ENCODE results near the gene ZNF81. TPM values are rescaled to one million over a fixed set of nuclear protein-coding genes. Genes with fewer than 3 reads are reported as not detected.

Gene ZNF81
- total and polyA plus RNA-seq, 11 donors = 2.5 to 8.9 (median 6.8) TPM

DNA sequence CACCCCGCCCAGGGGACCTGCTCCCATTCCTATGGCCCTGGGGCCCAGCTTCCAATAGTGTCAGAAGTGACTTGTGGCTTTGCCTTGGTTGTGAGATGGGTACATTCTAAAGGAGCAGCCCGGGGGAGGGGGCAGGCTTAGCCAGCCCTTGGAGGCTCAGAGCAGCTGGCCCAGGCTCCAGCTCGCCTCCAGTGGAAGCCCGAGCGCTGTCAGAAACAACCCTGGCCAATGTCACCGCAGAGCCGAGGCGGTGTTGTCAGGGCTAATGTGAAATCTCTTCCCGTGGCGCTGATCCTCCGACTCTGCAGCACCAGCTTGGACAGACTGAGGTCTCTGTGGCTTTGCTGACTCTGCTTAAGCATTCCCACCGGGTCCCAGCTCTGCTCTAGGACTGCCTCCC lies 29.2 kb upstream of the ZNF81 start:
- peak overlapping the region in 2 of 12 donors; percentile 38 to 39 for H3K27ac ChIP-seq
- H3K4me3 ChIP-seq = no peak overlapping the region
- peaks cover 0 to 10% (median 0%) of the 10 kb centered on the region in 9 donors for H3K27me3 ChIP-seq
- intact Hi-C loops (cut with DNase I) = no loop called here
- DNase-seq (peak in 1 of 5 donors; percentile 28), ATAC-seq (peak in 3 of 4 donors; percentile 47 to 70 (median 51))
- WGBS, 4 donors = 36 to 52% (median 45%) methylated on average over 10 to 12 of the region's 12 CpGs
- H3K36me3 ChIP-seq = no peaks in the 10 kb centered on the region
- TF ChIP-seq POLR2A (IDR thresholded peaks at IDR 0.05) = no peak
- TF ChIP-seq, protein P1, sequence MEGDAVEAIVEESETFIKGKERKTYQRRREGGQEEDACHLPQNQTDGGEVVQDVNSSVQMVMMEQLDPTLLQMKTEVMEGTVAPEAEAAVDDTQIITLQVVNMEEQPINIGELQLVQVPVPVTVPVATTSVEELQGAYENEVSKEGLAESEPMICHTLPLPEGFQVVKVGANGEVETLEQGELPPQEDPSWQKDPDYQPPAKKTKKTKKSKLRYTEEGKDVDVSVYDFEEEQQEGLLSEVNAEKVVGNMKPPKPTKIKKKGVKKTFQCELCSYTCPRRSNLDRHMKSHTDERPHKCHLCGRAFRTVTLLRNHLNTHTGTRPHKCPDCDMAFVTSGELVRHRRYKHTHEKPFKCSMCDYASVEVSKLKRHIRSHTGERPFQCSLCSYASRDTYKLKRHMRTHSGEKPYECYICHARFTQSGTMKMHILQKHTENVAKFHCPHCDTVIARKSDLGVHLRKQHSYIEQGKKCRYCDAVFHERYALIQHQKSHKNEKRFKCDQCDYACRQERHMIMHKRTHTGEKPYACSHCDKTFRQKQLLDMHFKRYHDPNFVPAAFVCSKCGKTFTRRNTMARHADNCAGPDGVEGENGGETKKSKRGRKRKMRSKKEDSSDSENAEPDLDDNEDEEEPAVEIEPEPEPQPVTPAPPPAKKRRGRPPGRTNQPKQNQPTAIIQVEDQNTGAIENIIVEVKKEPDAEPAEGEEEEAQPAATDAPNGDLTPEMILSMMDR (IDR thresholded peaks at IDR 0.05) = no peak
- H3K4me1 ChIP-seq = no peaks in the 10 kb centered on the region
- H3K9me3 ChIP-seq = no peaks in the 10 kb centered on the region

DNA sequence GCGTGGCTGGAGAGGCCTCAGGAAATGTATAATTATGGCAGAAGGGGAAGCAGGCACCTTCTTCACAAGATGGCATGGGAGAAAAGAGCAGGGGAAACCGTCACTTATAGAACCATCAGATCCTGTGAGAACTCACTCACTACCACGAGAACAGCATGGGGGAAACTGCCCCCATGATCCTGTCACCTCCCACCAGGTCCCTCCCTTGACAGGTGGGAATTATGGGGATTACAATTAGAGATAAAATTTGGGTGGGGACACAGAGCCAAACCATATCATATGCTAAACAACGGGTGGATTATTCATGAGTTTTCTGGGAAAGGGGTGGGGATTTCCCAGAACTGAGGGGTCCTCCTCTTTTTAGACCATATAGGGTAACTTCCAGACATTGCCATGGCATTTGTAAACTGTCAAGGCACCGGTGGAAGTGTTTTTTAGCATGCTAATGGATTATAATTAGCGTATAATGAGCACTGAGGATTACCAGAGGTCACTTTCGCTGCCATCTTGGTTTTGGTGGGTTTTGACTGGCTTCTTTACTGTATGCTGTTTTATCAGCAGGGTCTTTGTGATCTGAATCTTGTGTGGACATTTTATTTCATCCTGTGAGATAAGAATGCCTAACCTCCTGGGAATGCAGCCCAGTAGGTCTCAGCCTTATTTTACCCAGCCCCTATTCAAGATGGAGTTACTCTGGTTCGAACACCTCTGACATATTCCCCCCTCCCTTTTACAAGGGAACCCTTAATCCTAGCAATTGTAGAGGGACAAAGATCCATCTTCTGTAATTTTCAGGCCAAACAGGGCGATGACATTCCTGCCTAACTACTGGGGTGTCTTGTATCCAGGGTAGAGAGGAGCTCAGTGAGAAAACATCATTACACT lies 27.6 kb upstream of the ZNF81 start:
- intact Hi-C loops (cut with DNase I) = no loop called here
- Histone ChIP-seq H3K9me3 (no peaks in the 10 kb centered on the region), H3K27ac (no peak overlapping the region), H3K36me3 (no peaks in the 10 kb centered on the region), H3K27me3 (peaks cover 0 to 10% (median 0%) of the 10 kb centered on the region in 9 donors), H3K4me1 (no peaks in the 10 kb centered on the region), H3K4me3 (no peak overlapping the region)
- 57 to 80% (median 68%) methylated on average over 9 of the region's 9 CpGs for WGBS, 4 donors
- no peak for TF ChIP-seq POLR2A (IDR thresholded peaks at IDR 0.05)
- TF ChIP-seq, protein P1 (IDR thresholded peaks at IDR 0.05) = no peak
- DNase-seq (no peak), ATAC-seq (no peak)

DNA sequence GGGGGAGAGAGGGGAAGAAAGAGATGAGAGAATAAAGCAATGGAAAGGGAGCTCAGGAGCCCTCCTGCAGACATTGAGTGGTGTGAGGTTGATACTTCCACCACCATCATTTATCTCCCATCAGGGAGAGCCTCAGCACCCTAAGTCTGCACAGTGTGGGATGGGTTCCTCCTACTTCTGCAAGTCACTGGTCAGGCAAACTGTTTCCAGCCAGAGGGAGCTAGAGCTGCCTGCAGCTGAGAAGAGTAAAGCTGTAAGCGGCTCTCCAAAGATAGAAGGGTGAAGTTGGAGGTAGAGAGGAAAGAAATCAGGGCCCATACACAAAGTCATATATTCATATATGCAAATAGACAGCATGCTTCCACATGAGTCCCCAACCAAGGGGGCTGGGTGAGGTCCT lies 21.9 kb upstream of the ZNF81 start:
- H3K27ac ChIP-seq = no peak overlapping the region
- DNase-seq (no peak), ATAC-seq (peak; percentile 26 to 65 (median 59))
- TF ChIP-seq POLR2A (IDR thresholded peaks at IDR 0.05) = no peak
- TF ChIP-seq, protein P1 (IDR thresholded peaks at IDR 0.05) = peak in 4 of 12 donors; percentile 7 to 32 (median 18)
- H3K36me3 ChIP-seq = no peaks in the 10 kb centered on the region
- H3K4me3 ChIP-seq = no peak overlapping the region
- intact Hi-C loops (cut with DNase I) = no loop called here
- H3K27me3 ChIP-seq = peaks cover 0 to 8% (median 0%) of the 10 kb centered on the region in 9 donors
- 61 to 77% (median 68%) methylated on average over 1 of the region's 1 CpG for WGBS, 4 donors
- no peaks in the 10 kb centered on the region for H3K4me1 ChIP-seq
- H3K9me3 ChIP-seq = no peaks in the 10 kb centered on the region
